Stimulated activated CD4-positive, alpha-beta T cell treated with anti-CD3 and anti-CD28 coated beads, Interleukin-12 subunit alpha, Interleukin-12 subunit beta, amount 100 ng/mL, for 48 hours (primary cell): Measurements from ENCODE around the gene LDLR.
"Not testable (repeated sequence)": the region's sequence is repeated elsewhere in the genome, so short reads cannot be mapped to it uniquely, and the experiment has no call there.

Source experiments
- DNase-seq, 3 donors: peaks; one replicate each; pipeline ENCODE4 v3.0.0-alpha.2; 2020; ENCODE audit warnings: low read depth in 2 of 3, low spot score in 1 of 3

The LDLR gene

GRCh38 chr19:11070123-11070522 lies 19.1 kb upstream of the LDLR start:
- DNase-seq = no peak

- no peak for DNase-seq
Measured at GRCh38 chr19:11073568-11073967, 15.7 kb upstream of the LDLR start.

GRCh38 chr19:11076792-11077191 lies 12.5 kb upstream of the LDLR start:
- DNase-seq = not testable (repeated sequence)

- DNase-seq = no peak
Measured at GRCh38 chr19:11078893-11079292, 10.4 kb upstream of the LDLR start.

GRCh38 chr19:11079999-11080398 lies 9.3 kb upstream of the LDLR start:
- DNase-seq = no peak

- DNase-seq = no peak
Measured at GRCh38 chr19:11087870-11088505, 1.3 kb upstream of the LDLR start.

GRCh38 chr19:11088506-11089253 lies 583 bp upstream of the LDLR start:
- DNase-seq = no peak

- DNase-seq = not testable (repeated sequence)
Measured at GRCh38 chr19:11090014-11090263, 676 bp downstream of the LDLR start.

GRCh38 chr19:11090264-11090996 lies 1.2 kb downstream of the LDLR start:
- peak; percentile 96 to 99 (median 96) for DNase-seq

- DNase-seq = no peak
Measured at GRCh38 chr19:11090997-11091702, 1.9 kb downstream of the LDLR start.

- no peak for DNase-seq
Measured at GRCh38 chr19:11091703-11092153, 2.5 kb downstream of the LDLR start.

- no peak for DNase-seq
Measured at GRCh38 chr19:11092181-11092538, 2.9 kb downstream of the LDLR start.

GRCh38 chr19:11093689-11094238 lies 4.5 kb downstream of the LDLR start:
- no peak for DNase-seq

- DNase-seq = no peak
Measured at GRCh38 chr19:11094520-11094894, 5.2 kb downstream of the LDLR start.

GRCh38 chr19:11096210-11096841 lies 7.1 kb downstream of the LDLR start:
- no peak for DNase-seq

- DNase-seq = not testable (repeated sequence)
Measured at GRCh38 chr19:11097367-11097766, 8.1 kb downstream of the LDLR start.

GRCh38 chr19:11098327-11098726 lies 9.1 kb downstream of the LDLR start:
- DNase-seq = no peak

GRCh38 chr19:11098861-11099260 lies 9.6 kb downstream of the LDLR start:
- DNase-seq = no peak

- no peak for DNase-seq
Measured at GRCh38 chr19:11100049-11100448, 10.8 kb downstream of the LDLR start.

- no peak for DNase-seq
Measured at GRCh38 chr19:11101057-11101456, 11.8 kb downstream of the LDLR start.

GRCh38 chr19:11102944-11103343 lies 13.7 kb downstream of the LDLR start:
- no peak for DNase-seq
